GM15510 (cell line): Measurements from ENCODE around the gene SETDB2.

Experiments
- POLR2A ChIP-seq: IDR thresholded peaks from 3 replicates; pipeline ENCODE4 v1.6.1; 2011; ENCODE audit warnings: borderline replicate concordance; ENCODE audit not compliant: insufficient read length; ENCODE audit errors: extremely low read depth

Gene SETDB2, protein sequence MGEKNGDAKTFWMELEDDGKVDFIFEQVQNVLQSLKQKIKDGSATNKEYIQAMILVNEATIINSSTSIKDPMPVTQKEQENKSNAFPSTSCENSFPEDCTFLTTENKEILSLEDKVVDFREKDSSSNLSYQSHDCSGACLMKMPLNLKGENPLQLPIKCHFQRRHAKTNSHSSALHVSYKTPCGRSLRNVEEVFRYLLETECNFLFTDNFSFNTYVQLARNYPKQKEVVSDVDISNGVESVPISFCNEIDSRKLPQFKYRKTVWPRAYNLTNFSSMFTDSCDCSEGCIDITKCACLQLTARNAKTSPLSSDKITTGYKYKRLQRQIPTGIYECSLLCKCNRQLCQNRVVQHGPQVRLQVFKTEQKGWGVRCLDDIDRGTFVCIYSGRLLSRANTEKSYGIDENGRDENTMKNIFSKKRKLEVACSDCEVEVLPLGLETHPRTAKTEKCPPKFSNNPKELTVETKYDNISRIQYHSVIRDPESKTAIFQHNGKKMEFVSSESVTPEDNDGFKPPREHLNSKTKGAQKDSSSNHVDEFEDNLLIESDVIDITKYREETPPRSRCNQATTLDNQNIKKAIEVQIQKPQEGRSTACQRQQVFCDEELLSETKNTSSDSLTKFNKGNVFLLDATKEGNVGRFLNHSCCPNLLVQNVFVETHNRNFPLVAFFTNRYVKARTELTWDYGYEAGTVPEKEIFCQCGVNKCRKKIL

GRCh38 chr13:49443704-49444523 is at the start of gene SETDB2, which contains the start of gene CAB39L:
TSS of gene SETDB2 (plus strand) at chr13:49444274. CDS start at chr13:49451894, 7,620 bp downstream.
TSS of gene CAB39L (minus strand) at chr13:49444064. CDS start at chr13:49382910, 61,154 bp downstream.
- TF ChIP-seq POLR2A = peak; percentile 81

GRCh38 chr13:49395451-49395865 is 48.6 kb upstream of the SETDB2 start:
- no peak for TF ChIP-seq POLR2A

GRCh38 chr13:49395878-49396380 is 48.1 kb upstream of the SETDB2 start:
- TF ChIP-seq POLR2A = no peak

GRCh38 chr13:49399801-49400472 is 44.1 kb upstream of the SETDB2 start:
- TF ChIP-seq POLR2A = no peak

- no peak for TF ChIP-seq POLR2A
These were observed 43.1 kb upstream of the SETDB2 start for GRCh38 chr13:49400755-49401659.

- TF ChIP-seq POLR2A = no peak
These were observed 39.9 kb upstream of the SETDB2 start for GRCh38 chr13:49403996-49404702.

DNA sequence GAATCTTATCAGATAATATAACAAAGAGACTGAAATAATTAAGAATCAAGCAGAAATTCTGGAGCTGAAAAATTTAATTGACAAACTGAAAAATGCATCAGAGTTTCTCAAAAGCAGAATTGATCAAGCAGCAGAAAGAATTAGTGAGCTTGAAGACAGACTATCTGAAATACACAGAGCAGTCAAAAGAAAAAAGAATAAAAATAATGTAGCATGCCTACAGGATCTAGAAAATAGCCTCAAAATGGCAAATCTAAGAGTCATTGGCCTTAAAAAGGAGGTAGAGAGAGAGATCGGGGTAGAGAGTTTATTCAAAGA is 39.4 kb upstream of the SETDB2 start:
- no peak for TF ChIP-seq POLR2A

DNA sequence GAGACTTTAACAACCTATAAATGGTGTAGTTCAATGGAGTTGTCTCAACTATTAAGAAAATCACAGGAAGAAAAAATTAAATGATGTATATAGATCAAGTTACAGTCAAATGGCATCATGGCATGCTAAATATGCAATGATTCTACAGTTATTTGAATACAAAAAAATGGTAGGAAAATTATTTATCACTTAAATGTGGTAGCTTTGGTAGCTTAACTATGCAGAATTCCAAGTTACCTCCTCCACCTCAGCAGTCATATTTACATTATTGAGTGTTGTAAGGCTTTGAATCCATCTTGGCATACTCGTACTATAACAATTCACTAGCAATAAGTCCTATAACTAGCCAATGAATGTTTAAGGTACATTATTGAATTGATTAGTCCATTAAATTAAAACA is 37.0 kb upstream of the SETDB2 start:
- TF ChIP-seq POLR2A = no peak

- TF ChIP-seq POLR2A = no peak
These were observed 36.1 kb upstream of the SETDB2 start for GRCh38 chr13:49407936-49408335.

- no peak for TF ChIP-seq POLR2A
These were observed 35.1 kb upstream of the SETDB2 start for GRCh38 chr13:49409008-49409407.

GRCh38 chr13:49410006-49410405 is 34.1 kb upstream of the SETDB2 start:
- TF ChIP-seq POLR2A = no peak

DNA sequence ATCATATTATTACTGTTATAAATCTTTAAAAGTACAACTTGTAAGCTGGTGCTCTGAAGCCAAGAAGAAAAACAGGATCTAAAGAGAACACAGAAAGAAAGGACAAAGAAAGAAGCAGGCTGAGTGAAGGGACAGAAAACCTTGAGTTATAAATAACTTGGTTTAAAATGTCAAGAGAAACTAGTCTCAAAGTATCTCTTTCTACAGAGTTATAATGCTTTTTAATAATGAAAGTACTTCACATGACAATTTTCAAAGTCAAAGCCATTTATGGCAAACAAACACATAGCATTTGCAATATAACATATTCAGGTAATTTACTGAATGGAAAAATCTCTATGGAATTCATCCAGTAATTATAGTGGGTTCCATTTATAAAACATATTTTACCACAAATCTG is 33.6 kb upstream of the SETDB2 start:
- TF ChIP-seq POLR2A = no peak

DNA sequence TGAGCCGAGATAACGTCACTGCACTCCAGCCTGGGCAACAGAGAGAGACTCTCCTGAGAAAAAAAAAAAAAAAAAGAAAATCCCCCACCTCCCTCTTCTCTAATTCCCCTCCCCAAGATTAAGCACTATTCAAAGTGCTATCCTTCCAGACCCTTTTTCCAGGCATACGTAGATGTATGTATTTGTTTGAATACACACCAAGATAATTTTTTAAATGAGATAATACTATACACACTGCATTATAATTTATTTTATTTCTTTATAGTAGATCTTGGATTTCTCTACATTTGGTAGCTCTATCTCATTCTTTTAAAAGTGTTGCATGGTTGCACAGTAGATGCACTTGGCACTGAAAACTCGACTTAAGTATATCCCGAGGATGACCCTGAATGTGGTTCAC is 32.7 kb upstream of the SETDB2 start:
- TF ChIP-seq POLR2A = no peak

DNA sequence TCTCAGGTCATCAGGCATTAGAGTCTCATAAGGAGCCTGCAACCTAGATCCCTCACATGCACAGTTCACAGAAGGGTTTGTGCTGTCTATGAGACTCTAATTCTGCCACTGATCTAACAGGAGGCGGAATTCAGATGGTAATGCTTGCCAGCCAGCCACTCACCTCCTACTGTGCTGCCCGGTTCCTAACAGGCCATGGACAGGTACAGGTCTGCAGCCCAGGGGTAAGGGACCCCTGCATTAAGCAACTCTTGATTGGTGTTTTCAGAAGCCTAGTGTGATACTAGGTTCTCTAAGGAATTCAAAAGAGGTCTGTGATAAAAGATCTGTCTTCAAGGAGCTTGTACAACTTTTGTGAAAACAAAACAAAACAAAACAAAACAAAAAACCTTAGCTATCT is 31.3 kb upstream of the SETDB2 start:
- TF ChIP-seq POLR2A = no peak

GRCh38 chr13:49417161-49417560 is 26.9 kb upstream of the SETDB2 start:
- TF ChIP-seq POLR2A = no peak
